IPS-15b (cell line): ENCODE data around the gene ANKRD29.
A peak's percentile ranks its signal among the peaks of the same experiment; 100 is the strongest.

ENCODE experiments used
- H3K27me3 ChIP-seq: one replicate; pipeline ENCODE4 v1.6.1; 2013; ENCODE audit warnings: low read length; ENCODE audit not compliant: control insufficient read depth, insufficient read depth
- H3K36me3 ChIP-seq: one replicate; pipeline ENCODE4 v1.6.1; 2013; ENCODE audit warnings: low read length; ENCODE audit not compliant: control insufficient read depth, insufficient read depth
- H3K4me1 ChIP-seq: one replicate; pipeline ENCODE4 v1.6.1; 2013; ENCODE audit warnings: mild to moderate bottlenecking, low read length; ENCODE audit not compliant: control insufficient read depth, insufficient read depth
- H3K4me3 ChIP-seq: one replicate; pipeline ENCODE4 v1.5.1; 2013; ENCODE audit warnings: low read depth, low read length
- H3K9ac ChIP-seq: one replicate; pipeline ENCODE4 v1.6.1; 2013; ENCODE audit warnings: low read depth, mild to moderate bottlenecking, low read length
- H3K9me3 ChIP-seq: one replicate; pipeline ENCODE4 v1.6.1; 2013; ENCODE audit warnings: mild to moderate bottlenecking, low read length; ENCODE audit not compliant: control insufficient read depth, insufficient read depth

Gene ANKRD29

DNA sequence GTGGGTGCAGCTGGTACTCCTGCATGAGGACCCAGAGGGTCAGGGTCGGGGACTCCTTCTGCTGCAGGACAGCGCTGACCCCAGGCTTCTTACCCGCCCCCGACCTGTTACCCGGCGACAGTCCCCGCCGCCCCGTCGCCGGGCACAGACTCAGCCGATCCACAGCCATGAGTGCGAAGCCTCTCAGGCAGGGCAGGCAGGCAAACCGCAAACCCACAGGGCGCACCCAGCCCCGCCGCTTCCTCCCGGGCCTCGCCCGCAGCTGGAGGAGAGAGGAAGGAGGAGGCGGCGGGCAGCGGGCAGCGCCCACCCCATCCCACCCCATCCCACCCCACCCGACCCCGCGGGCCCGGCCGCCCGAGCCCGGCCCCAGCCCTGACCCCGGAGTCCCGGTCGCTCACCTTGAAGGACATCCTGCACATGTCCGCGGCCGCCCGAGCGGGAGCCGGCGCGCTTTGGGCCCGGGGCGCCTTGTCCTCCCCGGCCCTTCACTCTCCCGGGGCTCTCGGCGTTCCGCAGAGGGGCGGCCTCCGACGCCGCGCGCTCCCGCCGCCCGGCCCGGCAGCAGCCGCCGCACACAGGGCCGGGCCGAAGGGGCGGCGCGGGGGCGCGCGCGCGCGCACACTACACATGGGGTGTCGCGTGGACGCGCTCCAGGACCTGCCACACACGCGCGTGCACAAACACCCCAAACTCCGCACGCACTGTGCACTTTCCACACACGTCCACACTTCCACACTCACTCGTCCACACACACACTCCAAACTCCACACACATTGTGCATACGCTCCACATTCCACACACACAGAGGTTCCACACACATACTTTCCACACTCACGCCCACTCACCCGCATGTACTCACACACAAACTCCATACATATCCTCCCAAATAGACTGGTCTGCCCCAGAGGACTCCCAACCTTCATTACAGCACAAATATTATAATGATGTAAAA is at the start of gene ANKRD29:
Gene ANKRD29, minus strand, starts transcription at position 603 of the 955 bp plus-strand sequence. Its CDS starts 181 bp downstream, at position 422.
- peak within 1 kb of the TSS; percentile 62 for H3K4me3 ChIP-seq
- H3K4me1 ChIP-seq, result peaks cover 8% of the 10 kb centered on the region
- H3K9me3 ChIP-seq, result no peaks in the 10 kb centered on the region
- peaks cover 11% of the 10 kb centered on the region for H3K27me3 ChIP-seq
- no peaks in the 10 kb centered on the region for H3K36me3 ChIP-seq
- H3K9ac ChIP-seq, result peak within 1 kb of the TSS; percentile 65

DNA sequence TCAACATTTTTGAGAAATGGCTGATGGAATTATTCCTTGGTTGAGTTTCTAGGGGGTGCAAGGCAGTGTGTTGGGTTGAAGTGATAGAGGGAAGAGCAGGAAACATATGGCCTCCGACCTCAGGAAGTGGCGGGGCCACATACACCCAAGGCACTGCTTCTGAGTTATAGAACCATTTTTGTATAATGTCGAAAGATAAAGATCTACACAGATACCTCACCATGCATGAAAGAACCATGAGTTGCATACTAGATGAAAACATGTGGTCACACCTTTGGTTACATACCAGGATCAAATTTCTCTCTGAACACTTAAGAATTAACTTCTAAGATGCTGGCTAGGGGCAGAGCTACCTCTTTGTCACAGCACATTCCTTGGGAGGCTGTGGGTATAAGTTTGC is 49.7 kb upstream of the ANKRD29 start:
- H3K9me3 ChIP-seq, result no peaks in the 10 kb centered on the region
- no peak overlapping the region for H3K4me3 ChIP-seq
- no peak overlapping the region for H3K9ac ChIP-seq
- no peaks in the 10 kb centered on the region for H3K27me3 ChIP-seq
- no peaks in the 10 kb centered on the region for H3K36me3 ChIP-seq
- H3K4me1 ChIP-seq, result no peaks in the 10 kb centered on the region

DNA sequence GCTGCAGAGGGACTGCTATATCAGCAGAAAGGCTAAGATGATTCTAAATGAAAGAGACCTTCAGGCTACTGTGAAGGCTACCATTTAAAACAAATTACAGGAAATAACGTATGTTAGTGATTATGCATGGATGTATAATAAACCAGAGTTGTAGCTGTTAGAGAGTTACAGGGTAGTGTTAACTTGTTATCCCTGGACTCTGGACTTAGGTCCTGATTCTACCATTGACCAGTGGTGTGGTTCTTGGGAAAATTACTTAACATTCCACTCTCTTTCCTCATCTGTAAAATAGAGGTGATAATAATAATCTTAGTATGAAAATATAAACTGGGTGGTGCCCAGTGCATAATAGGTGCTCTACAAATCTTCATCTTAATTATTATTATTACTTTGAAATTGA is 48.7 kb upstream of the ANKRD29 start:
- no peaks in the 10 kb centered on the region for H3K4me1 ChIP-seq
- H3K4me3 ChIP-seq, result no peak overlapping the region
- H3K9ac ChIP-seq, result no peak overlapping the region
- H3K27me3 ChIP-seq, result no peaks in the 10 kb centered on the region
- H3K9me3 ChIP-seq, result no peaks in the 10 kb centered on the region
- no peaks in the 10 kb centered on the region for H3K36me3 ChIP-seq

DNA sequence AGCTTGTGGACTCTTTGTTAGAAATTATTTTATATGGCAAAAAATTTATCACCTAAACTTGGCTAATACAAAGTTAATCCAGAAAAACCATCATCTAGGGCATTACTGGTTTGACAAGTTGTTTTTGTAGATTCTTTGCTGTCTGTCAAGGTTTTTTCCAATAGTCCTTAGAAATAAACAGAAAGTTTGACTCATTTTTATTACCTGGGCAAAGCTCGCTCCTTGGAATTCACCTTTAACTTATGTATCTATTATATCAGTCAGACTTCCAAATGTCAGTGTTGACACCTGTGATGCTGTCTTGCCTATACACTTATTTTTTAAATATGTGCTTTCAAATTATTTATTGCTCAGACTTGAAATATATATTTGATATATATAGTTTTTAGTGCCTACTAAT is 48.2 kb upstream of the ANKRD29 start:
- Histone ChIP-seq H3K9ac (no peak overlapping the region), H3K27me3 (no peaks in the 10 kb centered on the region), H3K9me3 (no peaks in the 10 kb centered on the region), H3K4me3 (no peak overlapping the region), H3K36me3 (no peaks in the 10 kb centered on the region), H3K4me1 (no peaks in the 10 kb centered on the region)

DNA sequence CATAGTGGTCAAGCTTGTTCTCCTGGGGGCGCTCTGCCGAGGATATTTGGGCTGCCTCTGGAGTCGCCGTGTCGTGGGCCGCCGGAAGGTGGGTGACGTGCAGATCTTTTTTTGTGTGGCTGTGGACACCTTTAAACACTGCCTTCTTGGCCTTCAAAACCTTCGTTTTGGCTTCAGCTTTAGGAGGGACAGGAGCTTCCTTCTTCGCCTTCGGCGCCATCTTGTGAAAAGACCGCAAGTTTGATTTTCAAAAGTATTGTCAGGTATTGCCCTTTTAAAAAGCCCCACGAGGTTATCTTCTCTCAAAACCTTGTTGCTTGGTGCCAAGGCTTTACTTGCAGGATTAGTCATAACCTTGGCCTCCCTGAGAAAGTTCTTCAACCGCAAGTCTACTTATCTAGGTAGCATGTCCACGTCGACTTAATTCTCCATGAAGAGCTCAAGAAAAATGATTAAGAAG is 47.4 kb upstream of the ANKRD29 start:
- Histone ChIP-seq H3K27me3 (no peaks in the 10 kb centered on the region), H3K4me3 (no peak overlapping the region), H3K9ac (no peak overlapping the region), H3K36me3 (no peaks in the 10 kb centered on the region), H3K4me1 (no peaks in the 10 kb centered on the region), H3K9me3 (no peaks in the 10 kb centered on the region)

- Histone ChIP-seq H3K4me3 (no peak overlapping the region), H3K9ac (no peak overlapping the region), H3K4me1 (no peaks in the 10 kb centered on the region), H3K9me3 (no peaks in the 10 kb centered on the region), H3K27me3 (no peaks in the 10 kb centered on the region), H3K36me3 (no peaks in the 10 kb centered on the region)
These were observed 44.4 kb upstream of the ANKRD29 start for GRCh38 chr18:23706971-23707640.

- Histone ChIP-seq H3K36me3 (no peaks in the 10 kb centered on the region), H3K27me3 (no peaks in the 10 kb centered on the region), H3K9me3 (no peaks in the 10 kb centered on the region), H3K4me3 (no peak overlapping the region), H3K9ac (no peak overlapping the region), H3K4me1 (no peaks in the 10 kb centered on the region)
These were observed 42.1 kb upstream of the ANKRD29 start for GRCh38 chr18:23704806-23705205.

GRCh38 chr18:23703987-23704384 is 41.3 kb upstream of the ANKRD29 start:
- H3K9me3 ChIP-seq, result no peaks in the 10 kb centered on the region
- no peak overlapping the region for H3K4me3 ChIP-seq
- H3K4me1 ChIP-seq, result no peaks in the 10 kb centered on the region
- no peaks in the 10 kb centered on the region for H3K36me3 ChIP-seq
- H3K27me3 ChIP-seq, result no peaks in the 10 kb centered on the region
- no peak overlapping the region for H3K9ac ChIP-seq

DNA sequence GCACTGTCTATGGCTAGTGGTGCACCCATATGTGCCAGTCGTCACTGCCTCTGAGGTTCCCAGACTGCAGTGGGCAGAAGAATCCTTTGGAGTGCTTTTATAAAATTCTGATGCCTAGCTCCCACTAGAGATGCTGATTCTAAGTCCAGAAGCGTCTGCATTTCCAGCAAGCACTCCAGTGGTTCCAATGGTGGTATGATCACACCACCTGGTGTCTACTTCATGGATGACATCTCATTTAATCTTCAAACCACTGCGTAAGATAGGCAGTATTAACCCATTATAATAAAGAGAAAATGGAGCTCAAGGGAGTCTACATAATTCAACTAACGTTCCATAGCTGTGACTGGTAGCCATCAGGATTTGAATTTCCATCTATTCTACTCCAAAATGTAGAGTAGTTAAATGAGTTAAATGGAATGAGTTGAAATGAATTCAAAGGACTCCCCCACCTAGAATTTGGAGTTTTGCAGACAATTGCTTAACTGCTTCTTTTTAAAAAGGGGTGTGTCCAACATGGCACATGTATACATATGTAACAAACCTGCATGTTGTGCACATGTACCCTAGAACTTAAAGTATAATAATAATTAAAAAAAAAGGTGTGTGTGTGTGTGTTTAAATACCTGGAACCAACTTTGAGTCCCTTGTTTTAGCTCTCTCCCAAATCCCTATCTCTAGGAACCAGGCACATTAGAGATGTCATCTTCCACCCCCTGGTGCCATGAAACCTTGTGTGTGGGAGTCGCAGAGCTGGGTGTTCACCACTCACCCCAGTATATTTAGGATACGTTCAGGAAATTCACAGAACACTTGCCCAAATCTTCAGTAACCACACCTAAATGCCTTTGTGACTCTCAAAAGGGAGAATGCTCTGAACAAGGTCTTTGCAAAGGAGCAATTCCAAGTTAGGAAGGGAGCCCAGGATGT is 40.6 kb upstream of the ANKRD29 start:
- no peaks in the 10 kb centered on the region for H3K4me1 ChIP-seq
- no peak overlapping the region for H3K4me3 ChIP-seq
- H3K9me3 ChIP-seq, result no peaks in the 10 kb centered on the region
- H3K9ac ChIP-seq, result no peak overlapping the region
- no peaks in the 10 kb centered on the region for H3K36me3 ChIP-seq
- no peaks in the 10 kb centered on the region for H3K27me3 ChIP-seq

- no peaks in the 10 kb centered on the region for H3K9me3 ChIP-seq
- H3K36me3 ChIP-seq, result no peaks in the 10 kb centered on the region
- no peak overlapping the region for H3K4me3 ChIP-seq
- H3K9ac ChIP-seq, result no peak overlapping the region
- H3K27me3 ChIP-seq, result no peaks in the 10 kb centered on the region
- H3K4me1 ChIP-seq, result no peaks in the 10 kb centered on the region
These were observed 39.9 kb upstream of the ANKRD29 start for GRCh38 chr18:23702606-23703005.

GRCh38 chr18:23701544-23702064 is 38.9 kb upstream of the ANKRD29 start:
- Histone ChIP-seq H3K4me1 (no peaks in the 10 kb centered on the region), H3K9me3 (no peaks in the 10 kb centered on the region), H3K4me3 (no peak overlapping the region), H3K36me3 (no peaks in the 10 kb centered on the region), H3K27me3 (no peaks in the 10 kb centered on the region), H3K9ac (no peak overlapping the region)
